NOMO-1 treated with DMSO at 0.1 percent for 48 hours (cell line): ENCODE measurements around the gene TIMM13.

Experiments
- DNase-seq: peaks from one replicate; lab custom pipeline; 2025; ENCODE audit not compliant: unreplicated experiment; lab: John Stamatoyannopoulos, UW

The TIMM13 gene

GRCh38 chr19:2455851-2456570 is 28.6 kb upstream of the TIMM13 start:
- no peak for DNase-seq

GRCh38 chr19:2454962-2455850 is 27.8 kb upstream of the TIMM13 start:
- DNase-seq: no peak

- DNase-seq: no peak
These were observed 27.0 kb upstream of the TIMM13 start for GRCh38 chr19:2454199-2454961.

- no peak for DNase-seq
These were observed 26.1 kb upstream of the TIMM13 start for GRCh38 chr19:2453431-2454025.

GRCh38 chr19:2451741-2452140 is 24.4 kb upstream of the TIMM13 start:
- DNase-seq: no peak

GRCh38 chr19:2451138-2451537 is 23.8 kb upstream of the TIMM13 start:
- no peak for DNase-seq

GRCh38 chr19:2449019-2449418 is 21.6 kb upstream of the TIMM13 start:
- no peak for DNase-seq

- no peak for DNase-seq
These were observed 19.0 kb upstream of the TIMM13 start for GRCh38 chr19:2446381-2446780.

- DNase-seq: no peak
These were observed 17.0 kb upstream of the TIMM13 start for GRCh38 chr19:2444251-2445002.

GRCh38 chr19:2443785-2444182 is 16.4 kb upstream of the TIMM13 start:
- DNase-seq: no peak

- no peak for DNase-seq
These were observed 15.9 kb upstream of the TIMM13 start for GRCh38 chr19:2443116-2443784.

- no peak for DNase-seq
These were observed 13.8 kb upstream of the TIMM13 start for GRCh38 chr19:2441096-2441752.

- DNase-seq: no peak
These were observed 13.1 kb upstream of the TIMM13 start for GRCh38 chr19:2440515-2440914.

GRCh38 chr19:2438178-2438577 is 10.8 kb upstream of the TIMM13 start:
- DNase-seq: no peak

GRCh38 chr19:2436926-2437325 is 9.5 kb upstream of the TIMM13 start:
- no peak for DNase-seq

GRCh38 chr19:2436384-2436783 is 9.0 kb upstream of the TIMM13 start:
- DNase-seq: no peak

- no peak for DNase-seq
These were observed 7.4 kb upstream of the TIMM13 start for GRCh38 chr19:2434721-2435265.

- no peak for DNase-seq
These were observed 6.9 kb upstream of the TIMM13 start for GRCh38 chr19:2434267-2434666.

GRCh38 chr19:2433854-2434253 is 6.5 kb upstream of the TIMM13 start:
- no peak for DNase-seq
